ENCODE results near the gene SSR4.

DNA sequence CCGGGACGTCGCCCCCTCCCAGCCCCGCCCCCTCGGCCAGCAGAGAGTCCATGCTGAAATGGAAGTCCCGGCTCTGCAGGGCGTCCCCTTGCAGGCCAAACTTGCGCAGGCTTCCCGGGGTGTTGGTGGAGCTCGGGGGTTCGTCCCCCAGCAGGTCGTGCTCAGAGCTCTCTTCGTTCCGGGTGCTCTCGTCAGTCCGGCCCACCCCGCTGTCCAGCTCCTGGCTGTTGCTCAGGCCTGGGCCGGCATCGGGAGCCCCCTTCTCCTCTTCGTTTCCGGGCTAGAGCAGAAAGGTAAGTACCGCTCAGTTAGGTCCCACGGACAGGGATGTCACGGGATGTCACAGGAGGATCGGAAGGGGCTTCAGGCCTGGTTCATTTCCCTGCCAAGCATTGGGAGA, 10.2 kb downstream of the SSR4 start:
- TF ChIP-seq, protein P1, sequence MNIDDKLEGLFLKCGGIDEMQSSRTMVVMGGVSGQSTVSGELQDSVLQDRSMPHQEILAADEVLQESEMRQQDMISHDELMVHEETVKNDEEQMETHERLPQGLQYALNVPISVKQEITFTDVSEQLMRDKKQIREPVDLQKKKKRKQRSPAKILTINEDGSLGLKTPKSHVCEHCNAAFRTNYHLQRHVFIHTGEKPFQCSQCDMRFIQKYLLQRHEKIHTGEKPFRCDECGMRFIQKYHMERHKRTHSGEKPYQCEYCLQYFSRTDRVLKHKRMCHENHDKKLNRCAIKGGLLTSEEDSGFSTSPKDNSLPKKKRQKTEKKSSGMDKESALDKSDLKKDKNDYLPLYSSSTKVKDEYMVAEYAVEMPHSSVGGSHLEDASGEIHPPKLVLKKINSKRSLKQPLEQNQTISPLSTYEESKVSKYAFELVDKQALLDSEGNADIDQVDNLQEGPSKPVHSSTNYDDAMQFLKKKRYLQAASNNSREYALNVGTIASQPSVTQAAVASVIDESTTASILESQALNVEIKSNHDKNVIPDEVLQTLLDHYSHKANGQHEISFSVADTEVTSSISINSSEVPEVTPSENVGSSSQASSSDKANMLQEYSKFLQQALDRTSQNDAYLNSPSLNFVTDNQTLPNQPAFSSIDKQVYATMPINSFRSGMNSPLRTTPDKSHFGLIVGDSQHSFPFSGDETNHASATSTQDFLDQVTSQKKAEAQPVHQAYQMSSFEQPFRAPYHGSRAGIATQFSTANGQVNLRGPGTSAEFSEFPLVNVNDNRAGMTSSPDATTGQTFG (tag by site-specific recombination; IDR thresholded peaks at IDR 0.05; ENCODE audit: borderline replicate concordance): no peak
- TF ChIP-seq, protein P2, sequence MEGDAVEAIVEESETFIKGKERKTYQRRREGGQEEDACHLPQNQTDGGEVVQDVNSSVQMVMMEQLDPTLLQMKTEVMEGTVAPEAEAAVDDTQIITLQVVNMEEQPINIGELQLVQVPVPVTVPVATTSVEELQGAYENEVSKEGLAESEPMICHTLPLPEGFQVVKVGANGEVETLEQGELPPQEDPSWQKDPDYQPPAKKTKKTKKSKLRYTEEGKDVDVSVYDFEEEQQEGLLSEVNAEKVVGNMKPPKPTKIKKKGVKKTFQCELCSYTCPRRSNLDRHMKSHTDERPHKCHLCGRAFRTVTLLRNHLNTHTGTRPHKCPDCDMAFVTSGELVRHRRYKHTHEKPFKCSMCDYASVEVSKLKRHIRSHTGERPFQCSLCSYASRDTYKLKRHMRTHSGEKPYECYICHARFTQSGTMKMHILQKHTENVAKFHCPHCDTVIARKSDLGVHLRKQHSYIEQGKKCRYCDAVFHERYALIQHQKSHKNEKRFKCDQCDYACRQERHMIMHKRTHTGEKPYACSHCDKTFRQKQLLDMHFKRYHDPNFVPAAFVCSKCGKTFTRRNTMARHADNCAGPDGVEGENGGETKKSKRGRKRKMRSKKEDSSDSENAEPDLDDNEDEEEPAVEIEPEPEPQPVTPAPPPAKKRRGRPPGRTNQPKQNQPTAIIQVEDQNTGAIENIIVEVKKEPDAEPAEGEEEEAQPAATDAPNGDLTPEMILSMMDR (tag by site-specific recombination; IDR thresholded peaks at IDR 0.05): no peak
- TF ChIP-seq, protein P3, sequence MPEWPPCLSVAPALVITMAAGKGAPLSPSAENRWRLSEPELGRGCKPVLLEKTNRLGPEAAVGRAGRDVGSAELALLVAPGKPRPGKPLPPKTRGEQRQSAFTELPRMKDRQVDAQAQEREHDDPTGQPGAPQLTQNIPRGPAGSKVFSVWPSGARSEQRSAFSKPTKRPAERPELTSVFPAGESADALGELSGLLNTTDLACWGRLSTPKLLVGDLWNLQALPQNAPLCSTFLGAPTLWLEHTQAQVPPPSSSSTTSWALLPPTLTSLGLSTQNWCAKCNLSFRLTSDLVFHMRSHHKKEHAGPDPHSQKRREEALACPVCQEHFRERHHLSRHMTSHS (tag by site-specific recombination; IDR thresholded peaks at IDR 0.05): no peak
- TF ChIP-seq ZNF701 (tag by site-specific recombination; IDR thresholded peaks at IDR 0.05) (no peak), ZNF121 (tag by site-specific recombination; IDR thresholded peaks at IDR 0.05) (no peak), ZNF549 (tag by site-specific recombination; IDR thresholded peaks at IDR 0.05) (no peak), SETDB1 (IDR thresholded peaks at IDR 0.05; ENCODE audit: insufficient read length, low read length) (no peak), ZNF274 (IDR thresholded peaks at IDR 0.05; ENCODE audit: low read length) (no peak), ZNF274 (tag by site-specific recombination; IDR thresholded peaks at IDR 0.05; ENCODE audit: borderline replicate concordance) (no peak), ZNF324 (tag by site-specific recombination; IDR thresholded peaks at IDR 0.05) (no peak)
- TF ChIP-seq, protein P4, sequence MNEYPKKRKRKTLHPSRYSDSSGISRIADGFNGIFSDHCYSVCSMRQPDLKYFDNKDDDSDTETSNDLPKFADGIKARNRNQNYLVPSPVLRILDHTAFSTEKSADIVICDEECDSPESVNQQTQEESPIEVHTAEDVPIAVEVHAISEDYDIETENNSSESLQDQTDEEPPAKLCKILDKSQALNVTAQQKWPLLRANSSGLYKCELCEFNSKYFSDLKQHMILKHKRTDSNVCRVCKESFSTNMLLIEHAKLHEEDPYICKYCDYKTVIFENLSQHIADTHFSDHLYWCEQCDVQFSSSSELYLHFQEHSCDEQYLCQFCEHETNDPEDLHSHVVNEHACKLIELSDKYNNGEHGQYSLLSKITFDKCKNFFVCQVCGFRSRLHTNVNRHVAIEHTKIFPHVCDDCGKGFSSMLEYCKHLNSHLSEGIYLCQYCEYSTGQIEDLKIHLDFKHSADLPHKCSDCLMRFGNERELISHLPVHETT (tag by site-specific recombination; IDR thresholded peaks at IDR 0.05): no peak
